Tongue (tissue), 2 donors: ENCODE results near the gene CXorf49B. TPM values are rescaled to one million over a fixed set of nuclear protein-coding genes. Genes with fewer than 3 reads are reported as not detected.
"Not testable (repeated sequence)": the region's sequence is repeated elsewhere in the genome, so short reads cannot be mapped to it uniquely, and the experiment has no call there.

Source experiments
- DNase-seq: peaks from one replicate; pipeline ENCODE4 v3.0.0-alpha.2; 2015
- total RNA-seq: library from RNA; depleted of rRNA; stranded (reverse); fragments of >200 nt; gene quantifications from one replicate; pipeline ENCODE4 v1.2.3, GENCODE V29; 2014

Gene CXorf49B
- not detected for total RNA-seq

- not testable (repeated sequence) for DNase-seq
These were observed at the start of gene CXorf49B for GRCh38 chrX:71763049-71763448. TSS of gene CXorf49B (plus strand) at chrX:71763349. CDS start at chrX:71763424, 75 bp downstream.

GRCh38 chrX:71714064-71714463, 49.1 kb upstream of the CXorf49B start:
- DNase-seq: not testable (repeated sequence)

GRCh38 chrX:71715551-71715950, 47.6 kb upstream of the CXorf49B start:
- DNase-seq: not testable (repeated sequence)

GRCh38 chrX:71716323-71716722, 46.8 kb upstream of the CXorf49B start:
- not testable (repeated sequence) for DNase-seq

GRCh38 chrX:71718185-71718584, 45.0 kb upstream of the CXorf49B start, which contains the start of gene CXorf49:
TSS of gene CXorf49 (minus strand) at chrX:71718285. CDS start at chrX:71718151, 134 bp downstream.
- DNase-seq: not testable (repeated sequence)

- not testable (repeated sequence) for DNase-seq
These were observed 44.0 kb upstream of the CXorf49B start for GRCh38 chrX:71719195-71719594.

GRCh38 chrX:71720289-71720886, 42.8 kb upstream of the CXorf49B start:
- DNase-seq: not testable (repeated sequence)

GRCh38 chrX:71760688-71761281, 2.4 kb upstream of the CXorf49B start:
- not testable (repeated sequence) for DNase-seq

- not testable (repeated sequence) for DNase-seq
These were observed 1.7 kb downstream of the CXorf49B start for GRCh38 chrX:71764832-71765231.

- not testable (repeated sequence) for DNase-seq
These were observed 2.5 kb downstream of the CXorf49B start for GRCh38 chrX:71765613-71766012.

GRCh38 chrX:71767134-71767533, 4.0 kb downstream of the CXorf49B start:
- DNase-seq: not testable (repeated sequence)

- DNase-seq: not testable (repeated sequence)
These were observed 15.2 kb downstream of the CXorf49B start for GRCh38 chrX:71778322-71778721.

- not testable (repeated sequence) for DNase-seq
These were observed 19.2 kb downstream of the CXorf49B start for GRCh38 chrX:71782225-71782949.

GRCh38 chrX:71782950-71783299, 19.8 kb downstream of the CXorf49B start:
- not testable (repeated sequence) for DNase-seq

GRCh38 chrX:71783569-71784347, 20.6 kb downstream of the CXorf49B start:
- not testable (repeated sequence) for DNase-seq

GRCh38 chrX:71784348-71784983, 21.3 kb downstream of the CXorf49B start:
- not testable (repeated sequence) for DNase-seq

GRCh38 chrX:71806450-71806849, 43.3 kb downstream of the CXorf49B start:
- DNase-seq: not testable (repeated sequence)

- DNase-seq: no peak
These were observed 46.7 kb downstream of the CXorf49B start for GRCh38 chrX:71809886-71810285.

GRCh38 chrX:71814123-71814912, 51.2 kb downstream of the CXorf49B start:
- DNase-seq: no peak

- no peak for DNase-seq
These were observed 52.2 kb downstream of the CXorf49B start for GRCh38 chrX:71815121-71815905.
